ENCODE data around the gene CAB39. TPM values are rescaled to one million over a fixed set of nuclear protein-coding genes. Genes with fewer than 3 reads are reported as not detected.
A peak's percentile ranks its signal among the peaks of the same experiment; 100 is the strongest.

The CAB39 gene
- total and polyA plus RNA-seq, 5 donors: 47.2 to 100.0 (median 87.3) TPM

DNA sequence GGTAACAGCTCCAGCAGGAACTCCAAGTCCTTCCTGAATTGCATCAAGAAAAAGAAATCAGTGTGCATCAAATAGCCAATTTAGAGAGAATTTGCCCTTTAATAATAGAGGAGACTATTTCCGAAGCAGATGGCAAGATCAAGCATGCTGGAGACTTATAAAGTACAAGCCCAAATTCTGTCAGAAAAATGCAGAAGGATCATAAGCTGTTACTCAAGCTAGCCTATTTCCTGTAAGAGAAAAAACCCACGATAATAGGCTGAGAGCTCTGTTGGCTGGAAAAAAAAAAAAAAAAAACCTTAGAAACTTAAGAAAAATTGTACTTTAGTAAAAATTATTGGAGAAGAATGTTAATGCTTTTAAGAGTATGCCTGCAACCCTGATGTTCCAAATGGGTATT, 127.7 kb downstream of the CAB39 start:
- H3K4me1 ChIP-seq (ENCODE audit: control insufficient read depth, insufficient read depth, low read length): no peaks in the 10 kb centered on the region
- no peak for ATAC-seq
- H3K9me3 ChIP-seq (ENCODE audit: control insufficient read depth, low read length): no peaks in the 10 kb centered on the region
- intact Hi-C loops (cut with DNase I): no loop called here
- H3K4me3 ChIP-seq (ENCODE audit: low read length): no peak overlapping the region
- 44% methylated on average over 2 of the region's 2 CpGs for WGBS
- H3K27me3 ChIP-seq (ENCODE audit: control insufficient read depth, insufficient read depth): no peaks in the 10 kb centered on the region
- DNase-seq: no peak
- H3K27ac ChIP-seq (ENCODE audit: low read length): no peak overlapping the region

DNA sequence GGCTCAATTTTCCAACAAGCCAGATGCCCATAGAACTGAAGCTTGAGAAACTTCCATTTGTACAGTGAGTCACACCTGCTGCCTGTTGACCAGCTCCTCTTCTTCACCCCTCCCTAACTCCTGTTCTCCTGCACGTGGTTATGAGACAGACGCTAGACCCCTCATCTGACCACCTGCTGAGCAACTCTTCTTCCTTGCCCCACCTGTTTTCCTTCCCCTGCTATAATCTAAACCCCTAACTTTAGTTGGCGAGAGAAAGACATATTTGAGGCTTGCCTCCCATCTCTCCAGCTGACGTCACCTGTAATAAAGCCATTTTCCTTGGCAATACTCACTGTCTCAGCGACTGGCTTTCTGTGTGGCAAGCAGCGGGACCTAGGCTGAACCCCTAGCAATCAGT, 129.8 kb downstream of the CAB39 start:
- ATAC-seq: no peak
- 65% methylated on average over 6 of the region's 6 CpGs for WGBS

DNA sequence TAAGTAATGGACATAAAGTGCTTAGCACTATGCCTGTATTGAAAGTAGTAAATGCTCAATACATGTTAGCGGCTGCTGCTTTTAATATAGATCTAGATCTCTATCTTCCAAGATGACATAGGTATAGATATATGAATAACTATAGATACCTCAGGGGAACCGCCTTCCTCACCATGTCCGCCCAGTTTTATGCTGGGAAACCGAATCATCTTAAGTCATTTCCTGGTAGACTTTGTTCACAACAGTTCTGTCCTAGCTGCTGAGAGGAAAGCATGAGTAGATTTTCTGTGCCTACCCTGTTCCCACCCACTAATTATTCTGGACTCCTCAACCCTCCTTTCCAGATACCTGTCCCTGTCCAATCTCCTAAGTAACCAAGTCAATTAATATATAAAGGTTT, 130.5 kb downstream of the CAB39 start:
- no peak for ATAC-seq
- intact Hi-C loops (cut with DNase I): no loop called here

More for the DNA sequence above, 129.8 kb downstream of the CAB39 start:
- Histone ChIP-seq H3K4me3 (ENCODE audit: low read length) (no peak overlapping the region), H3K27ac (ENCODE audit: low read length) (no peak overlapping the region), H3K9me3 (ENCODE audit: control insufficient read depth, low read length) (no peaks in the 10 kb centered on the region), H3K27me3 (ENCODE audit: control insufficient read depth, insufficient read depth) (no peaks in the 10 kb centered on the region), H3K4me1 (ENCODE audit: control insufficient read depth, insufficient read depth, low read length) (no peaks in the 10 kb centered on the region)
- no peak for DNase-seq
- intact Hi-C loops (cut with DNase I): no loop called here

DNA sequence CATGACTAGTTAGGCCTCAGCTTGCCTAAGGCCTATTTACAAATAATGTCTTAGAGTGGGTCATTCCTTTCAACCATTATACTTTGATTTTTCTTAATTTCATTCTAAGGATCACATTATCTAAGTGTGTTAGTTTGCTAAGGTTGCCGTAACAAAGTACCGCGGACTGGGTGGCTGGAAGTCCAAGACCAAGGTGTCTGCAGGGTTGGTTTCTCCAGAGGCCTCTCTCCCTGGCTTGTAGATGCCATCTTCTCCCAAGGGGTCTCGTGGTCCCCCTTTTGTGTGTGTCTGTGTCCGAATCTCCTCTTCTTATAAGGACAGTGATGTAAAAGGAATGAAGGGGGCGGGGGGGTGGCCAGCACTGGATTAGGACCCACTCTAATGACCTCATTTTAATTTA, 133.7 kb downstream of the CAB39 start:
- H3K27me3 ChIP-seq (ENCODE audit: control insufficient read depth, insufficient read depth): no peaks in the 10 kb centered on the region
- no peaks in the 10 kb centered on the region for H3K9me3 ChIP-seq (ENCODE audit: control insufficient read depth, low read length)
- DNase-seq (no peak), ATAC-seq (no peak)
- intact Hi-C loops (cut with DNase I): loop anchor here in 2 of 4 donors (5.0 kb wide), 1 partner anchor 141 kb away; no protein-coding TSS in a partner anchor
- WGBS: 94% methylated on average over 6 of the region's 6 CpGs
- H3K4me1 ChIP-seq (ENCODE audit: control insufficient read depth, insufficient read depth, low read length): no peaks in the 10 kb centered on the region
- H3K4me3 ChIP-seq (ENCODE audit: low read length): no peak overlapping the region
- no peak overlapping the region for H3K27ac ChIP-seq (ENCODE audit: low read length)

More for the DNA sequence above, 130.5 kb downstream of the CAB39 start:
- no peak overlapping the region for H3K27ac ChIP-seq (ENCODE audit: low read length)
- H3K9me3 ChIP-seq (ENCODE audit: control insufficient read depth, low read length): no peaks in the 10 kb centered on the region
- no peak for DNase-seq
- H3K27me3 ChIP-seq (ENCODE audit: control insufficient read depth, insufficient read depth): no peaks in the 10 kb centered on the region
- no peak overlapping the region for H3K4me3 ChIP-seq (ENCODE audit: low read length)
- H3K4me1 ChIP-seq (ENCODE audit: control insufficient read depth, insufficient read depth, low read length): no peaks in the 10 kb centered on the region
- 79% methylated on average over 4 of the region's 4 CpGs for WGBS

DNA sequence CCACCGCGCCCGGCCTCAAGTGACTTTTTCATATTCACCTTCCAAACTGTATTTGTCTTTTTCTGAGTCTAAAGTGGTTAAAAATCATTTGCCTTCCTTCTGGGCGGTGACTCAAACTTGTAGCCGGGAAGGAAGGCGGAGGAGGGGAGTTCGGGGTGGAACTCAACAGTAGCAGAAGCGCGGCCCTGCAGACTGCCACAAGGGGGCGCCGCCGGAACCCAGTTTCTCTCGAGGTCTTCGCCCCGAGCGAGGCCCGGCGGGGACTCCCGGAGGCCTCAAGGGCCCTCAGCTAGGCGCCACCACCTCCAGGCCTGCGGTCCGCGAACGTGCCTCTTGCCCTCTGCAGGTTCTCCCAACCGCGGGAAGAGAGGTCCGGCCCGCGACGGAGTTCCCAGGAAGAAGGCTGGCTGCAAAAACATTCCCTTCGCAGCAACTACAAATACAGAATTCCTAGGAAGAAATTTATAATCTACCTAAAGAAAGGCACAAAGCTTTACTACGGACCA, 135.3 kb downstream of the CAB39 start:
- 9% methylated on average over 32 of the region's 32 CpGs for WGBS
- DNase-seq (peak; percentile 89 to 95 (median 94)), ATAC-seq (peak; percentile 91 to 96)
- no peak overlapping the region for H3K27ac ChIP-seq (ENCODE audit: low read length)
- intact Hi-C loops (cut with DNase I): loop anchor here in 2 of 4 donors (5.0 kb wide), 1 partner anchor 139 kb away; no protein-coding TSS in a partner anchor
- no peaks in the 10 kb centered on the region for H3K27me3 ChIP-seq (ENCODE audit: control insufficient read depth, insufficient read depth)
- H3K4me1 ChIP-seq (ENCODE audit: control insufficient read depth, insufficient read depth, low read length): no peaks in the 10 kb centered on the region
- H3K4me3 ChIP-seq (ENCODE audit: low read length): no peak overlapping the region
- H3K9me3 ChIP-seq (ENCODE audit: control insufficient read depth, low read length): no peaks in the 10 kb centered on the region

DNA sequence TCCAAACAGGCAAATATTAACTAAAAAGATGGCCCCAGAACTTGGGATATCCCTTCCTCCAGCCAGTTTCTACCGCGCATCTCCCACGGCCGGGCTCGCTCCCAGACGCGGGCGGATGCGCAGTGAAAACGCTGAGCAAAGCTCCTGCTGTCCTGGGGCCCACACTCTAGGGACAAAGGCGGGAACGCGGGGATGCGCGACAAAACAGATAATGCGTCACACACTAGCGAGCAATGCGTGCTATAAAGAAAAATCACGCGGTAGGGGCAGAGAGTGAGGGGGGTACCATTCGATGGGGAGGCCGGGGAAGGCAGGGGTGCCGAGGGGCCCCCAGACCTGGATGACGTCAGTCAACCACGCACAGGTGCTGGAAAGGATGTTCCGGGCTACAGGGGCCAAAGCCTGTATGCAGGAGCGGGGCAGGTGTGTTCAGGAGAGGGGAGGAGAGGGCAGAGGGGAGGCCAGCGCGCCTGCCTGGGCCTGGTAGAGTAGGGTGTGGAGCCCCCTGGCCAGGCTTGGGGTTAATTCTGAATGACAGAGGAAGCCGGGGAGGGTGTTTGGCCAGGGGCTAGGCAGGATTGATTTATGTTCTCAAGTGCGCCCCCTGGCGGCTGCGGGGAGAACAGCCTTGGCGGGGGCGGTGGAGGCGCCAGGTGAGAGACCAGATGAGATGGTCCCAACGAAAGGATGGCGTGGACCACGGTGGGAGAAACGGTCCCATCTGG, 137.2 kb downstream of the CAB39 start:
- DNase-seq (peak; percentile 35 to 79 (median 78)), ATAC-seq (peak; percentile 31 to 40)
- intact Hi-C loops (cut with DNase I): loop anchor here in 2 of 4 donors (5.0 kb wide), 1 partner anchor 138 kb away; no protein-coding TSS in a partner anchor
- no peaks in the 10 kb centered on the region for H3K9me3 ChIP-seq (ENCODE audit: control insufficient read depth, low read length)
- no peak overlapping the region for H3K27ac ChIP-seq (ENCODE audit: low read length)
- WGBS: 61% methylated on average over 40 of the region's 40 CpGs
- H3K4me1 ChIP-seq (ENCODE audit: control insufficient read depth, insufficient read depth, low read length): no peaks in the 10 kb centered on the region
- H3K4me3 ChIP-seq (ENCODE audit: low read length): no peak overlapping the region
- H3K27me3 ChIP-seq (ENCODE audit: control insufficient read depth, insufficient read depth): no peaks in the 10 kb centered on the region

DNA sequence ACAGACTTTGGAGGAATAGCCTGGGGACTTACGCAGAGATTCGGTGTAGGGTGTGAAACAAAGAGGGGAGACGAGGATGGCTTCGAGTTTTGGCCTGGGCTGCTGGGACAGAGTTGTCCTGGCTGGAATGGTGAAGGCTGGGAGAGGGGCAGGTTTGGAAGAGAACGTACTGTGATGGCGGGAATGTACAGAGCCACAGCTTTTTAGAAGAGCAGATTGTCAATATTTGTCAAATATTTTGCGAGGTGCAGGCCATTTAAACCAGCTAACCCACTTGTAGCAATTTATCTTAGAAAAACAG, 137.7 kb downstream of the CAB39 start:
- ATAC-seq (no peak), DNase-seq (no peak)
- H3K27ac ChIP-seq (ENCODE audit: low read length): no peak overlapping the region
- H3K9me3 ChIP-seq (ENCODE audit: control insufficient read depth, low read length): no peaks in the 10 kb centered on the region
- intact Hi-C loops (cut with DNase I): no loop called here
- no peaks in the 10 kb centered on the region for H3K27me3 ChIP-seq (ENCODE audit: control insufficient read depth, insufficient read depth)
- no peak overlapping the region for H3K4me3 ChIP-seq (ENCODE audit: low read length)
- 61% methylated on average over 7 of the region's 7 CpGs for WGBS
- no peaks in the 10 kb centered on the region for H3K4me1 ChIP-seq (ENCODE audit: control insufficient read depth, insufficient read depth, low read length)

DNA sequence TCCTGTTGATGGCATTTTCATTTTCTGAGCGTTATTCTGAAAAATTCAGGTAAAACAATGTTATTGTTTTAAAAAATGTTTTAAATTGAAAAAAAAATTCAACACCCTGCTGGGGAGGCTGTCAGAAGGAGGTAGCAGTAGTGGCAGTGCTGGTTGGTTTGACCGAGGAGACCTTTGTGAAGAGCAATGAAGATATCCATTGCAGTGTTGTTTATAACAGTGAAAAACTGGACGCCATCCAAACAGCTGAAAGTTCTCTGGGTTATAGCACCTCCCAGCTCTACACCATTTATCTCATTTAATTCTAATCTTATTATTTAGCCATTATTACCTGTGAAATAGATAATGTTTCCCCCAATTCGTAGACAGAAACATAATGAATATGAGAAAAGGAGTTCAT, 139.5 kb downstream of the CAB39 start:
- no peak for ATAC-seq
- H3K27me3 ChIP-seq (ENCODE audit: control insufficient read depth, insufficient read depth): no peaks in the 10 kb centered on the region
- H3K27ac ChIP-seq (ENCODE audit: low read length): no peak overlapping the region
- no peaks in the 10 kb centered on the region for H3K4me1 ChIP-seq (ENCODE audit: control insufficient read depth, insufficient read depth, low read length)
- no peaks in the 10 kb centered on the region for H3K9me3 ChIP-seq (ENCODE audit: control insufficient read depth, low read length)
- 75% methylated on average over 4 of the region's 4 CpGs for WGBS
- DNase-seq: no peak
- no peak overlapping the region for H3K4me3 ChIP-seq (ENCODE audit: low read length)
- intact Hi-C loops (cut with DNase I): no loop called here

DNA sequence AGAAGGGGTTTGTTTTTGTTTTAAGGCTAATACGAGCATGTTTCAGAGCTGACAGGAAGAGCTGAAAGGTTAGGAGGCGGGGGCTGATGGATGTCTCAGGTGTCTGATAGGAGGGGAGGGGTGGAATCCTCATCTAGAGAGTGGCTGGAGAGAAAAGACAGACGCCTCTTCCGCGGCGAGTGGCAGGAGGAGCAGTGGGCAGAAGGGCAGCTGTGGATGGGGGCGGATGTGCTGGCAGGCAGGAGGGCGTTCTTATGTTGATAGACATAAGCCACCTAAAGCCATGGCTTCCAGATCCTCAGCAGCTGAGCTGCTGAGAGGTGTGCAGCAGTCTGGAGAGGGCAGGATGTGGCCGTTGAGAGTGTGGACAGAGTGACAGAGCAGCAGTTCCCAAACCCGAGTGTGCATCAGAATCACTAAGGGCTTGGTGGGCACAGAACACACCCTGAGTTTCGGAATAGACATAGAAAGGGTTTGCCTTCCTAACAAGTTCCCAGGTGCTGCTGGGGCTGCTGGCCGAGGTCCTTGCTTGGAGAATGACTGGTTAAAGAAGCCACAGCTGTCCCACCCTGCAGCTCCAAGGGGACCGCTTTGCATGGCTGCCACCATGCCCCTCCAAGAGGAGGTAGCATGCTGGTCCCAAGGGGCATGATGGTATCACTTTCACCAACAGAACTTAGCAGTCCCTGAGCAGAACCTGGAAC, 149.1 kb downstream of the CAB39 start:
- Histone ChIP-seq H3K9me3 (ENCODE audit: control insufficient read depth, low read length) (no peaks in the 10 kb centered on the region), H3K4me1 (ENCODE audit: control insufficient read depth, insufficient read depth, low read length) (no peaks in the 10 kb centered on the region), H3K27me3 (ENCODE audit: control insufficient read depth, insufficient read depth) (no peaks in the 10 kb centered on the region), H3K27ac (ENCODE audit: low read length) (no peak overlapping the region), H3K4me3 (ENCODE audit: low read length) (no peak overlapping the region)
- DNase-seq (no peak), ATAC-seq (no peak)
- intact Hi-C loops (cut with DNase I): no loop called here
- 30% methylated on average over 13 of the region's 13 CpGs for WGBS

DNA sequence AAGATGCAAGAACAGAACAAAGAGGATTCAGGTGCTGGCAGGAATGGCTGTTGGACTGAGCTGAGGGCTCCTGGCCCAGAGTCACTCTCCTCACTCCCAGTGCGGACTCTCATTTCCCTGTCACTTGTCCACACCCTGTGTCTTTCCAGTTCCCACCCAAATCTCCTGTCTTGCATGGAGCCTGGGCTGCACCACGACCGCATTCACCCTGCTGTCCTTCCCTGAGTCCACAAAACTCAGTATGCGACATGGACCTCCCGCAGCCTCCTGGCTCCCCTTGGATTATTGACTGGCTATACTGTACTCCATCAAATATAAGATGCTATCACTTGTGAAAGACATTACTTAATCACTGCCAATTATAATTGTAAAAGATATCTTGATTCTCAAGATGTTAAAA, 149.7 kb downstream of the CAB39 start:
- intact Hi-C loops (cut with DNase I): no loop called here
- Histone ChIP-seq H3K27ac (ENCODE audit: low read length) (no peak overlapping the region), H3K9me3 (ENCODE audit: control insufficient read depth, low read length) (no peaks in the 10 kb centered on the region), H3K4me1 (ENCODE audit: control insufficient read depth, insufficient read depth, low read length) (no peaks in the 10 kb centered on the region), H3K27me3 (ENCODE audit: control insufficient read depth, insufficient read depth) (no peaks in the 10 kb centered on the region), H3K4me3 (ENCODE audit: low read length) (no peak overlapping the region)
- WGBS: 82% methylated on average over 5 of the region's 5 CpGs
- no peak for ATAC-seq
- DNase-seq: no peak

DNA sequence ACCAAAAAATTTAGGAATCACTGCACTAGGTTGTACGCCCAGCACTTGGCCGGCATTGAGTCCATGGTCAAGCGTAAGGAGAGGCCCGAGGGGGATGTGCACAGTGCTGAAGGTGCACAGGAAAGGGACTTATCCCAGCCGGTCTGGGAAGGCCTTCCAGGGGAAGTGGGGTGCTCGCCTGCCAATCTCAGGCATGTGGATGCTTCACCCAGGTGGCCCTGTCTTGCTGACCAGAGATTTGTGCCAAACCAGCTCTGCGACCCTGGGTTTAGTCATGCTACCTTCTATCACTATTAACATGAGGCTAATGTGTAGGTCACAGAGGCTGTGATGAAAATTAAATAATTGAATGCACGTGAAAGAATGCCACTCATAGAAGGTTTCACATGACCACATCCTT, 150.4 kb downstream of the CAB39 start:
- intact Hi-C loops (cut with DNase I): no loop called here
- Histone ChIP-seq H3K27ac (ENCODE audit: low read length) (no peak overlapping the region), H3K27me3 (ENCODE audit: control insufficient read depth, insufficient read depth) (no peaks in the 10 kb centered on the region)

More for the DNA sequence above, 150.4 kb downstream of the CAB39 start:
- 78% methylated on average over 8 of the region's 8 CpGs for WGBS
- Histone ChIP-seq H3K4me1 (ENCODE audit: control insufficient read depth, insufficient read depth, low read length) (no peaks in the 10 kb centered on the region), H3K9me3 (ENCODE audit: control insufficient read depth, low read length) (no peaks in the 10 kb centered on the region), H3K4me3 (ENCODE audit: low read length) (no peak overlapping the region)
- DNase-seq (no peak), ATAC-seq (no peak)
